Hepatocyte (in vitro differentiated cells): ENCODE results near the gene PDE11A. TPM values are rescaled to one million over a fixed set of nuclear protein-coding genes. Genes with fewer than 3 reads are reported as not detected.
"Not testable (repeated sequence)": the region's sequence is repeated elsewhere in the genome, so short reads cannot be mapped to it uniquely, and the experiment has no call there.

Experiments used
- DNase-seq: peaks from one replicate; pipeline ENCODE4 v3.0.0-alpha.2; 2016; ENCODE audit warnings: low spot score
- H2AFZ ChIP-seq: fragments of 200-600 bp; sonication (generic); 2 replicates; pipeline ENCODE4 v1.6.0; 2016; ENCODE audit warnings: antibody characterized with exemption, mild to moderate bottlenecking
- H3K27ac ChIP-seq: fragments of 200-600 bp; sonication (generic); 2 replicates; pipeline ENCODE4 v1.5.1; 2016; ENCODE audit warnings: mild to moderate bottlenecking
- H3K27me3 ChIP-seq: fragments of 200-600 bp; sonication (generic); 2 replicates; pipeline ENCODE4 v1.6.1; 2016
- H3K36me3 ChIP-seq: fragments of 200-600 bp; sonication (generic); replicated peaks from 2 replicates; pipeline ENCODE4 v1.5.1; 2016; ENCODE audit warnings: low read depth; ENCODE audit not compliant: insufficient read depth
- H3K4me1 ChIP-seq: fragments of 200-600 bp; sonication (generic); 2 replicates; pipeline ENCODE4 v1.5.1; 2016; ENCODE audit warnings: mild to moderate bottlenecking, moderate library complexity; ENCODE audit not compliant: insufficient read depth
- H3K4me2 ChIP-seq: fragments of 200-600 bp; sonication (generic); 2 replicates; pipeline ENCODE4 v1.6.0; 2016
- H3K4me3 ChIP-seq: fragments of 200-600 bp; sonication (generic); 2 replicates; pipeline ENCODE4 v1.5.1; 2016; ENCODE audit warnings: mild to moderate bottlenecking
- H3K79me2 ChIP-seq: fragments of 200-600 bp; sonication (generic); 2 replicates; pipeline ENCODE4 v1.6.0; 2017; ENCODE audit warnings: mild to moderate bottlenecking
- H3K9me2 ChIP-seq: fragments of 200-600 bp; sonication (generic); replicated peaks from 2 replicates; pipeline ENCODE4 v1.6.0; 2017; ENCODE audit warnings: mild to moderate bottlenecking; ENCODE audit not compliant: insufficient read depth
- H3K9me3 ChIP-seq: fragments of 200-600 bp; sonication (generic); 2 replicates; pipeline ENCODE4 v1.5.1; 2016; ENCODE audit warnings: low read depth, mild to moderate bottlenecking
- H4K20me1 ChIP-seq: fragments of 200-600 bp; sonication (generic); 2 replicates; pipeline ENCODE4 v1.6.0; 2016; ENCODE audit warnings: mild to moderate bottlenecking; ENCODE audit not compliant: insufficient read depth, poor library complexity, severe bottlenecking
- CTCF ChIP-seq: fragments of 200-600 bp; sonication (generic); IDR thresholded peaks from 2 replicates; pipeline ENCODE4 v1.5.1; 2016; ENCODE audit warnings: antibody characterized with exemption, mild to moderate bottlenecking; ENCODE audit not compliant: poor library complexity
- EZH2 ChIP-seq: fragments of 200-600 bp; sonication (generic); IDR thresholded peaks from 2 replicates; pipeline ENCODE4 v1.6.1; 2016; ENCODE audit warnings: antibody characterized with exemption, mild to moderate bottlenecking, borderline replicate concordance
- EZH2phosphoT487 ChIP-seq: fragments of 200-600 bp; sonication (generic); IDR thresholded peaks from one replicate; pipeline ENCODE4 v1.6.1; 2018; ENCODE audit warnings: antibody characterized with exemption, mild to moderate bottlenecking, low read depth, moderate library complexity; ENCODE audit not compliant: unreplicated experiment, severe bottlenecking
- WGBS: methylation state at CpG from one replicate; pipeline ENCODE4 v1.1.6; 2016; ENCODE audit warnings: low lambda C conversion rate; ENCODE audit errors: missing lambda C conversion rate; 5-methylcytosine and 5-hydroxymethylcytosine counted together
- polyA plus RNA-seq: library from polyadenylated mRNA; unstranded; fragments of >200 nt; fragmentation: Nextera tagmentation; extraction: Ambion mirVana; gene quantifications from 2 replicates; pipeline ENCODE4 v1.2.1, GENCODE V29; 2016
- total RNA-seq: library from RNA; depleted of rRNA; stranded (reverse); fragments of >200 nt; gene quantifications from 2 replicates; pipeline ENCODE4 v1.2.3, GENCODE V29; 2014

Gene PDE11A
- total and polyA plus RNA-seq, 2 experiments from 2014 or later, result 0.71 to 1.9 TPM

GRCh38 chr2:177796011-177796410 lies 276.6 kb downstream of the PDE11A start:
- WGBS, result 61% methylated on average over 2 of the region's 2 CpGs

GRCh38 chr2:177785143-177785542 lies 287.4 kb downstream of the PDE11A start:
- H3K27me3 ChIP-seq, DNase-seq, H3K9me3 ChIP-seq, H3K27ac ChIP-seq, H3K4me1 ChIP-seq, H3K79me2 ChIP-seq, H3K36me3 ChIP-seq, H4K20me1 ChIP-seq, H3K9me2 ChIP-seq, H3K4me2 ChIP-seq, H2AFZ ChIP-seq, H3K4me3 ChIP-seq: not testable (repeated sequence)
- WGBS, result 97% methylated on average over 6 of the region's 6 CpGs

More at GRCh38 chr2:177796011-177796410, 276.6 kb downstream of the PDE11A start:
- TF ChIP-seq EZH2phosphoT487 (no peak), CTCF (no peak), EZH2 (no peak)
- no peak overlapping the region for H2AFZ ChIP-seq
- H3K27me3 ChIP-seq, result no peaks in the 10 kb centered on the region
- H3K4me3 ChIP-seq, result no peak overlapping the region
- H3K79me2 ChIP-seq, result no peaks in the 10 kb centered on the region
- no peak for DNase-seq
- no peaks in the 10 kb centered on the region for H3K9me2 ChIP-seq
- H3K36me3 ChIP-seq, result no peaks in the 10 kb centered on the region
- H3K9me3 ChIP-seq, result no peaks in the 10 kb centered on the region
- H3K4me1 ChIP-seq, result no peaks in the 10 kb centered on the region
- H3K4me2 ChIP-seq, result no peak overlapping the region
- no peak overlapping the region for H3K27ac ChIP-seq
- H4K20me1 ChIP-seq, result no peaks in the 10 kb centered on the region

GRCh38 chr2:177784745-177785067 lies 287.9 kb downstream of the PDE11A start:
- WGBS, result 77% methylated on average over 1 of the region's 1 CpG
- no peaks in the 10 kb centered on the region for H3K27me3 ChIP-seq
- no peaks in the 10 kb centered on the region for H3K9me3 ChIP-seq
- no peaks in the 10 kb centered on the region for H3K36me3 ChIP-seq
- H3K9me2 ChIP-seq, result no peaks in the 10 kb centered on the region
- H3K27ac ChIP-seq, result no peak overlapping the region
- no peaks in the 10 kb centered on the region for H4K20me1 ChIP-seq
- peaks cover 6% of the 10 kb centered on the region for H3K4me1 ChIP-seq
- no peaks in the 10 kb centered on the region for H3K79me2 ChIP-seq
- TF ChIP-seq CTCF, result no peak
- no peak for TF ChIP-seq EZH2phosphoT487
- no peak for TF ChIP-seq EZH2
- DNase-seq, result no peak
- H2AFZ ChIP-seq, result no peak overlapping the region
- no peak overlapping the region for H3K4me3 ChIP-seq
- H3K4me2 ChIP-seq, result no peak overlapping the region

GRCh38 chr2:177783835-177784744 lies 288.5 kb downstream of the PDE11A start:
- 68% methylated on average over 2 of the region's 2 CpGs for WGBS
- Histone ChIP-seq H3K9me2 (no peaks in the 10 kb centered on the region), H3K4me2 (no peak overlapping the region), H3K27me3 (no peaks in the 10 kb centered on the region), H3K9me3 (no peaks in the 10 kb centered on the region), H2AFZ (no peak overlapping the region), H3K36me3 (no peaks in the 10 kb centered on the region), H4K20me1 (no peaks in the 10 kb centered on the region), H3K27ac (no peak overlapping the region), H3K79me2 (no peaks in the 10 kb centered on the region), H3K4me1 (peaks cover 6% of the 10 kb centered on the region), H3K4me3 (no peak overlapping the region)
- TF ChIP-seq EZH2 (no peak), CTCF (no peak), EZH2phosphoT487 (no peak)
- no peak for DNase-seq
